KMS-11 (cell line): ENCODE measurements around the gene SYNE1.

Experiments
- H2AFZ ChIP-seq: fragments of 200-600 bp; sonication (generic); 2 replicates; pipeline ENCODE4 v1.6.1; 2016; ENCODE audit warnings: antibody characterized with exemption, mixed run types, low read depth
- H3K27ac ChIP-seq: fragments of 200-600 bp; sonication (generic); 2 replicates; pipeline ENCODE4 v1.6.1; 2016; ENCODE audit warnings: mild to moderate bottlenecking, mixed run types
- H3K27me3 ChIP-seq: fragments of 200-600 bp; sonication (generic); 2 replicates; pipeline ENCODE4 v1.6.1; 2017; ENCODE audit warnings: mild to moderate bottlenecking, low read depth, mixed run types, moderate library complexity; ENCODE audit not compliant: insufficient read depth
- H3K36me3 ChIP-seq: fragments of 200-600 bp; sonication (generic); 2 replicates; pipeline ENCODE4 v1.6.1; 2017; ENCODE audit warnings: mild to moderate bottlenecking, mixed run types; ENCODE audit not compliant: insufficient read depth
- H3K4me1 ChIP-seq: fragments of 200-600 bp; sonication (generic); 2 replicates; pipeline ENCODE4 v1.6.1; 2016; ENCODE audit warnings: mild to moderate bottlenecking, low read depth, mixed run types; ENCODE audit not compliant: poor library complexity, severe bottlenecking
- H3K4me2 ChIP-seq: fragments of 200-600 bp; sonication (generic); 2 replicates; pipeline ENCODE4 v1.7.0; 2016; ENCODE audit warnings: mild to moderate bottlenecking, mixed run types
- H3K4me3 ChIP-seq: fragments of 200-600 bp; sonication (generic); IDR thresholded peaks from 2 replicates; pipeline ENCODE4 v1.6.1; 2017; ENCODE audit warnings: low read depth, low read length, mixed read lengths; ENCODE audit not compliant: insufficient read depth
- H3K79me2 ChIP-seq: fragments of 200-600 bp; sonication (generic); 2 replicates; pipeline ENCODE4 v1.6.1; 2016; ENCODE audit warnings: low read depth, mixed run types; ENCODE audit not compliant: insufficient read depth
- H3K9ac ChIP-seq: fragments of 200-600 bp; sonication (generic); 2 replicates; pipeline ENCODE4 v1.6.1; 2016; ENCODE audit warnings: mild to moderate bottlenecking, mixed run types
- H4K20me1 ChIP-seq: fragments of 200-600 bp; sonication (generic); 2 replicates; pipeline ENCODE4 v1.6.1; 2016; ENCODE audit warnings: mild to moderate bottlenecking, mixed run types; ENCODE audit not compliant: insufficient read depth
- CTCF ChIP-seq: fragments of 200-600 bp; sonication (generic); conservative IDR thresholded peaks from 2 replicates; pipeline ENCODE4 v1.6.1; 2017; ENCODE audit warnings: low read depth, mild to moderate bottlenecking, antibody characterized with exemption, low read length, moderate library complexity, mixed read lengths

Gene SYNE1

DNA sequence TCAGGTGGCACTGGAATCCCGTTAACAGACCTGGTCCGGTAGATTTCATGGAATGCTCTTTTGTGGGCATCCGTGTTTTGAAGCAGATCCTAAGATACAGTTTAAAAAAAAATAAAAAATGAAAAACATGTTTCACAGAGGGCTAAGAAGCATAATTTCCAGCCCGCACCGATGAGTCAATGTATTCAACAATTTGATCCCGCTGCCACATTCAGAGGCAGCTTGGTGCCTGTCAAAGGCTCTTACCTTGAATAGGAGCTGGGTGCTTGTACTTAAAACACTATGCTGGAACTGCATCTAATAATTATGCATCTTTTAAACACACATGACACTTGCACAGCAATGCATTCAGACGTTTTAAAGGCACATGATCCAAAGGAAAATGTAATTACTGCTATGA lies 164.8 kb downstream of the SYNE1 start:
- H2AFZ ChIP-seq = no peak overlapping the region
- no peaks in the 10 kb centered on the region for H3K27me3 ChIP-seq

GRCh38 chr6:152471456-152472265 lies 165.5 kb downstream of the SYNE1 start:
- Histone ChIP-seq H3K4me2 (no peak overlapping the region), H3K9ac (no peak overlapping the region), H3K27me3 (no peaks in the 10 kb centered on the region), H3K4me1 (no peaks in the 10 kb centered on the region), H2AFZ (no peak overlapping the region), H4K20me1 (no peaks in the 10 kb centered on the region), H3K27ac (no peak overlapping the region), H3K79me2 (no peaks in the 10 kb centered on the region), H3K4me3 (no peak overlapping the region), H3K36me3 (no peaks in the 10 kb centered on the region)
- TF ChIP-seq CTCF = no peak

More for the DNA sequence above, 164.8 kb downstream of the SYNE1 start:
- no peaks in the 10 kb centered on the region for H4K20me1 ChIP-seq
- no peak for TF ChIP-seq CTCF
- H3K9ac ChIP-seq = no peak overlapping the region
- H3K4me3 ChIP-seq = no peak overlapping the region
- no peaks in the 10 kb centered on the region for H3K79me2 ChIP-seq
- H3K4me2 ChIP-seq = no peak overlapping the region
- no peak overlapping the region for H3K27ac ChIP-seq
- no peaks in the 10 kb centered on the region for H3K4me1 ChIP-seq
- no peaks in the 10 kb centered on the region for H3K36me3 ChIP-seq

DNA sequence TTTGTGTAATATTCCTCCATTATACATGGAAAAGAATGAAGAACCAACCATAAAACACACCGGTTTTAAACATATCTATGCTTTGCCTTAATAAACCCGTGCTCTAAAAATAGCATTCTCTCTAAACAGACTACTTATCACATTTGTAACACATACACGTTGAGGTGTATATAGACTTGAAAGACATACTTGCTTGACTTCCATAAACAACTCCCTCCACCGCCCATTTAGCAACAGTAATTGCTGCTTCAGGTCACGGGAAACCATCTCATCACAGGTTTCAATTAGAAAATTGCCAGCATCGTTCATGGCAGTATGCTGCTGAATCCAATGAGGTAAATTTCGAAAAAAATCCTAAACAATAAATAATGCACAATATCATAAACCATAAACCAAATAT lies 174.0 kb downstream of the SYNE1 start:
- H3K4me1 ChIP-seq = no peaks in the 10 kb centered on the region
- H3K4me2 ChIP-seq = no peak overlapping the region
- no peaks in the 10 kb centered on the region for H3K79me2 ChIP-seq
- H3K27me3 ChIP-seq = no peaks in the 10 kb centered on the region
- no peaks in the 10 kb centered on the region for H3K36me3 ChIP-seq
- no peaks in the 10 kb centered on the region for H4K20me1 ChIP-seq
- H3K4me3 ChIP-seq = no peak overlapping the region
- no peak for TF ChIP-seq CTCF
- no peak overlapping the region for H3K27ac ChIP-seq
- no peak overlapping the region for H2AFZ ChIP-seq
- no peak overlapping the region for H3K9ac ChIP-seq

- Histone ChIP-seq H3K4me1 (no peaks in the 10 kb centered on the region), H3K27me3 (no peaks in the 10 kb centered on the region), H3K27ac (no peak overlapping the region), H3K79me2 (no peaks in the 10 kb centered on the region), H4K20me1 (no peaks in the 10 kb centered on the region), H3K4me2 (no peak overlapping the region), H2AFZ (no peak overlapping the region), H3K4me3 (no peak overlapping the region), H3K9ac (no peak overlapping the region), H3K36me3 (no peaks in the 10 kb centered on the region)
- no peak for TF ChIP-seq CTCF
Observed at GRCh38 chr6:152462716-152463115, 174.4 kb downstream of the SYNE1 start.
